ENCODE measurements around the gene TAP1. TPM values are rescaled to one million over a fixed set of nuclear protein-coding genes. Genes with fewer than 3 reads are reported as not detected.

The TAP1 gene
- total and polyA plus RNA-seq, 2 of the 8 experiments (the other 6 are each of a cell fraction or from before 2014, with no cell fraction given) = 16.8 to 22.0 TPM

DNA sequence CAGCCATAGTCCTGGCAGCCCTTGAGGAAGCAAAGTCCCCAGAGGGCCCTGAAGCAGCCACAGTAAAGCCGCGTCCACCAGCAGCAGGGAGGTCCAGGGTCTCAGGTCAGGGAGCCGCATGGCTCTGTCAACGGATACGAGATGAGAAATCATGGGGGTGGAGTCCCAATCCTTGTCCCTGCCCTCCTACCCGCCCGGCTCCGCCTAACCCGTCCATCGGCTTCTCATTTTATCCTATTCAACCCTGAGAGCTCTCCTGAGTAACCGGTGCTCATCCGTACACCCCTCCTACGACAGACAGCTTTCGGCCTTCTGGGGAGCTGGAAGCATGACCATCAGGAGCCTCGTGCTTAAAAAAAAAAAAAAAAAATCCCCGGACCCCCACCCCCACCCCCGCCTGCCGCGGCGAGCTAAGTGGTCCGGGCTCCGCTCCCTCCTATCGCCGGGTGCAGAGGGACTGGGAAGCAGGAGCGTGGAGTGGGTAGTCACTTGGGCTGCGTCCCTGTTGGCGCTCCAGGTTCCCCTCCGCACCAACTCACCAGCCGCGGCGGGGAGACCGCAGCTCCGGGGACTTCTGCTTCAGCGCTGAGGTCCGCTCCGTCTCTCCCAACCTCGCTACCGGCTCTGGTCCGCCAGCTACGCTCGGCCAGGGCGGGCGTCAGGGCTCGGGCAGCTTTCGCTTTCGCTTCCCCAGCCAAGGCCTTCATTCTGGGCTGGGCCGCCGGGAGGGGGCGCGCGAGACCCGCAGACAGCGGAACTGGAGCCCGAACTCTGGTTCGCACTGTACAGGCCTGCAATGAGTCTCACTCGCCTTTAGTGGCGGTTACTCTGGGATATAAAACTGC is 15.2 kb downstream of the TAP1 start, which contains the start of gene TAP2 (continued):
- peak; percentile 24; the same call in 1 of the 2 replicates for TF ChIP-seq CREB1 (IDR thresholded peaks at IDR 0.05)
- TF ChIP-seq GABPA (IDR thresholded peaks at IDR 0.05; ENCODE audit: borderline replicate concordance, insufficient read depth, low read length) = no peak; the same call in 1 of the 2 replicates
- no peak for TF ChIP-seq RXRA (IDR thresholded peaks at IDR 0.05; ENCODE audit: insufficient read depth, low read depth, low read length)
- TF ChIP-seq, protein P1, sequence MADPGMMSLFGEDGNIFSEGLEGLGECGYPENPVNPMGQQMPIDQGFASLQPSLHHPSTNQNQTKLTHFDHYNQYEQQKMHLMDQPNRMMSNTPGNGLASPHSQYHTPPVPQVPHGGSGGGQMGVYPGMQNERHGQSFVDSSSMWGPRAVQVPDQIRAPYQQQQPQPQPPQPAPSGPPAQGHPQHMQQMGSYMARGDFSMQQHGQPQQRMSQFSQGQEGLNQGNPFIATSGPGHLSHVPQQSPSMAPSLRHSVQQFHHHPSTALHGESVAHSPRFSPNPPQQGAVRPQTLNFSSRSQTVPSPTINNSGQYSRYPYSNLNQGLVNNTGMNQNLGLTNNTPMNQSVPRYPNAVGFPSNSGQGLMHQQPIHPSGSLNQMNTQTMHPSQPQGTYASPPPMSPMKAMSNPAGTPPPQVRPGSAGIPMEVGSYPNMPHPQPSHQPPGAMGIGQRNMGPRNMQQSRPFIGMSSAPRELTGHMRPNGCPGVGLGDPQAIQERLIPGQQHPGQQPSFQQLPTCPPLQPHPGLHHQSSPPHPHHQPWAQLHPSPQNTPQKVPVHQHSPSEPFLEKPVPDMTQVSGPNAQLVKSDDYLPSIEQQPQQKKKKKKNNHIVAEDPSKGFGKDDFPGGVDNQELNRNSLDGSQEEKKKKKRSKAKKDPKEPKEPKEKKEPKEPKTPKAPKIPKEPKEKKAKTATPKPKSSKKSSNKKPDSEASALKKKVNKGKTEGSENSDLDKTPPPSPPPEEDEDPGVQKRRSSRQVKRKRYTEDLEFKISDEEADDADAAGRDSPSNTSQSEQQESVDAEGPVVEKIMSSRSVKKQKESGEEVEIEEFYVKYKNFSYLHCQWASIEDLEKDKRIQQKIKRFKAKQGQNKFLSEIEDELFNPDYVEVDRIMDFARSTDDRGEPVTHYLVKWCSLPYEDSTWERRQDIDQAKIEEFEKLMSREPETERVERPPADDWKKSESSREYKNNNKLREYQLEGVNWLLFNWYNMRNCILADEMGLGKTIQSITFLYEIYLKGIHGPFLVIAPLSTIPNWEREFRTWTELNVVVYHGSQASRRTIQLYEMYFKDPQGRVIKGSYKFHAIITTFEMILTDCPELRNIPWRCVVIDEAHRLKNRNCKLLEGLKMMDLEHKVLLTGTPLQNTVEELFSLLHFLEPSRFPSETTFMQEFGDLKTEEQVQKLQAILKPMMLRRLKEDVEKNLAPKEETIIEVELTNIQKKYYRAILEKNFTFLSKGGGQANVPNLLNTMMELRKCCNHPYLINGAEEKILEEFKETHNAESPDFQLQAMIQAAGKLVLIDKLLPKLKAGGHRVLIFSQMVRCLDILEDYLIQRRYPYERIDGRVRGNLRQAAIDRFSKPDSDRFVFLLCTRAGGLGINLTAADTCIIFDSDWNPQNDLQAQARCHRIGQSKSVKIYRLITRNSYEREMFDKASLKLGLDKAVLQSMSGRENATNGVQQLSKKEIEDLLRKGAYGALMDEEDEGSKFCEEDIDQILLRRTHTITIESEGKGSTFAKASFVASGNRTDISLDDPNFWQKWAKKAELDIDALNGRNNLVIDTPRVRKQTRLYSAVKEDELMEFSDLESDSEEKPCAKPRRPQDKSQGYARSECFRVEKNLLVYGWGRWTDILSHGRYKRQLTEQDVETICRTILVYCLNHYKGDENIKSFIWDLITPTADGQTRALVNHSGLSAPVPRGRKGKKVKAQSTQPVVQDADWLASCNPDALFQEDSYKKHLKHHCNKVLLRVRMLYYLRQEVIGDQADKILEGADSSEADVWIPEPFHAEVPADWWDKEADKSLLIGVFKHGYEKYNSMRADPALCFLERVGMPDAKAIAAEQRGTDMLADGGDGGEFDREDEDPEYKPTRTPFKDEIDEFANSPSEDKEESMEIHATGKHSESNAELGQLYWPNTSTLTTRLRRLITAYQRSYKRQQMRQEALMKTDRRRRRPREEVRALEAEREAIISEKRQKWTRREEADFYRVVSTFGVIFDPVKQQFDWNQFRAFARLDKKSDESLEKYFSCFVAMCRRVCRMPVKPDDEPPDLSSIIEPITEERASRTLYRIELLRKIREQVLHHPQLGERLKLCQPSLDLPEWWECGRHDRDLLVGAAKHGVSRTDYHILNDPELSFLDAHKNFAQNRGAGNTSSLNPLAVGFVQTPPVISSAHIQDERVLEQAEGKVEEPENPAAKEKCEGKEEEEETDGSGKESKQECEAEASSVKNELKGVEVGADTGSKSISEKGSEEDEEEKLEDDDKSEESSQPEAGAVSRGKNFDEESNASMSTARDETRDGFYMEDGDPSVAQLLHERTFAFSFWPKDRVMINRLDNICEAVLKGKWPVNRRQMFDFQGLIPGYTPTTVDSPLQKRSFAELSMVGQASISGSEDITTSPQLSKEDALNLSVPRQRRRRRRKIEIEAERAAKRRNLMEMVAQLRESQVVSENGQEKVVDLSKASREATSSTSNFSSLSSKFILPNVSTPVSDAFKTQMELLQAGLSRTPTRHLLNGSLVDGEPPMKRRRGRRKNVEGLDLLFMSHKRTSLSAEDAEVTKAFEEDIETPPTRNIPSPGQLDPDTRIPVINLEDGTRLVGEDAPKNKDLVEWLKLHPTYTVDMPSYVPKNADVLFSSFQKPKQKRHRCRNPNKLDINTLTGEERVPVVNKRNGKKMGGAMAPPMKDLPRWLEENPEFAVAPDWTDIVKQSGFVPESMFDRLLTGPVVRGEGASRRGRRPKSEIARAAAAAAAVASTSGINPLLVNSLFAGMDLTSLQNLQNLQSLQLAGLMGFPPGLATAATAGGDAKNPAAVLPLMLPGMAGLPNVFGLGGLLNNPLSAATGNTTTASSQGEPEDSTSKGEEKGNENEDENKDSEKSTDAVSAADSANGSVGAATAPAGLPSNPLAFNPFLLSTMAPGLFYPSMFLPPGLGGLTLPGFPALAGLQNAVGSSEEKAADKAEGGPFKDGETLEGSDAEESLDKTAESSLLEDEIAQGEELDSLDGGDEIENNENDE (IDR thresholded peaks at IDR 0.05; ENCODE audit: insufficient replicate concordance, low read length) = no peak
- 0 out of 2 replicates have a peak, but pooled peaks have one; percentile 15 for TF ChIP-seq POLR2AphosphoS5 (IDR thresholded peaks at IDR 0.05; ENCODE audit: low read depth, low read length)
- TF ChIP-seq, protein P2, sequence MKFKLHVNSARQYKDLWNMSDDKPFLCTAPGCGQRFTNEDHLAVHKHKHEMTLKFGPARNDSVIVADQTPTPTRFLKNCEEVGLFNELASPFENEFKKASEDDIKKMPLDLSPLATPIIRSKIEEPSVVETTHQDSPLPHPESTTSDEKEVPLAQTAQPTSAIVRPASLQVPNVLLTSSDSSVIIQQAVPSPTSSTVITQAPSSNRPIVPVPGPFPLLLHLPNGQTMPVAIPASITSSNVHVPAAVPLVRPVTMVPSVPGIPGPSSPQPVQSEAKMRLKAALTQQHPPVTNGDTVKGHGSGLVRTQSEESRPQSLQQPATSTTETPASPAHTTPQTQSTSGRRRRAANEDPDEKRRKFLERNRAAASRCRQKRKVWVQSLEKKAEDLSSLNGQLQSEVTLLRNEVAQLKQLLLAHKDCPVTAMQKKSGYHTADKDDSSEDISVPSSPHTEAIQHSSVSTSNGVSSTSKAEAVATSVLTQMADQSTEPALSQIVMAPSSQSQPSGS (IDR thresholded peaks at IDR 0.05; ENCODE audit: low read length) = no peak
- no peak for TF ChIP-seq EZH2 (IDR thresholded peaks at IDR 0.05; ENCODE audit: low read depth, low read length, severe bottlenecking)

Measured in H1 (cell line).